SHP77 (cell line): ENCODE measurements around the gene AOAH.

Source experiments
- DNase-seq, 2 experiments: peaks; one replicate each; lab custom pipeline; 2025; lab: John Stamatoyannopoulos, UW

AOAH gene, protein sequence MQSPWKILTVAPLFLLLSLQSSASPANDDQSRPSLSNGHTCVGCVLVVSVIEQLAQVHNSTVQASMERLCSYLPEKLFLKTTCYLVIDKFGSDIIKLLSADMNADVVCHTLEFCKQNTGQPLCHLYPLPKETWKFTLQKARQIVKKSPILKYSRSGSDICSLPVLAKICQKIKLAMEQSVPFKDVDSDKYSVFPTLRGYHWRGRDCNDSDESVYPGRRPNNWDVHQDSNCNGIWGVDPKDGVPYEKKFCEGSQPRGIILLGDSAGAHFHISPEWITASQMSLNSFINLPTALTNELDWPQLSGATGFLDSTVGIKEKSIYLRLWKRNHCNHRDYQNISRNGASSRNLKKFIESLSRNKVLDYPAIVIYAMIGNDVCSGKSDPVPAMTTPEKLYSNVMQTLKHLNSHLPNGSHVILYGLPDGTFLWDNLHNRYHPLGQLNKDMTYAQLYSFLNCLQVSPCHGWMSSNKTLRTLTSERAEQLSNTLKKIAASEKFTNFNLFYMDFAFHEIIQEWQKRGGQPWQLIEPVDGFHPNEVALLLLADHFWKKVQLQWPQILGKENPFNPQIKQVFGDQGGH

DNA sequence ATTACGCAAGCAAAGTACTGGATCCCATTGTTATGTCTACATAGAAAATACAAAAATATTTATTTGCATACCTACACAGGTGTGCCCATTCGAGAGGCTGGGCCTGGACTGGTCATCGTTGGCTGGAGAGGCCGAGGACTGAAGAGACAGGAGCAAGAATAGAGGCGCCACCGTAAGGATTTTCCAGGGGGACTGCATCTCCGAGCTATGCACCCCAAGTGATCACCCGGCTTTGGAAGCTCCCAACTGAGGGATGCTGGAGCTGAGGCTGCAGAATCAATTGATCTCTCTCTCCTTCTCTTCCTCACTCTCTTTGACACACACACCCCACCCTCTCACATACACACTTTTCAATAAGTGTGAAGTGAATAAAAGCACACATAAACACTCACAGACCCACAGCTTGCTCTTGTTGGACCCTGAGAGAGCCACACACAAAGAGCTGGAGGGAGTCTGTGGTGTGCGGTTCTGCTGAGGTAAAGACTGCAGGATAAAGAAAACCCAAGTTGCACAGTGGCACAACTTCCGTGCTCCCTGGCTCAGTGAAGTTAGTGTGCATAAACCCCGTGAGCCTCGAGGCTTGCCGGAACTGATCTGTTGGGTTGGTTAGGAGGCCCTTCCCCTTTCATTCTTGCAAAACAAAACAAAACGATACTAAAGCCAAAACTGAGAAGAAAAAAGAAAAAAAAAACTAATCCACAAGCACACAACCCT lies at the start of gene AOAH:
AOAH (minus strand) TSS at position 544 of the 714 bp plus-strand sequence; CDS start at position 198, 346 bp downstream.
- no peak for DNase-seq

DNA sequence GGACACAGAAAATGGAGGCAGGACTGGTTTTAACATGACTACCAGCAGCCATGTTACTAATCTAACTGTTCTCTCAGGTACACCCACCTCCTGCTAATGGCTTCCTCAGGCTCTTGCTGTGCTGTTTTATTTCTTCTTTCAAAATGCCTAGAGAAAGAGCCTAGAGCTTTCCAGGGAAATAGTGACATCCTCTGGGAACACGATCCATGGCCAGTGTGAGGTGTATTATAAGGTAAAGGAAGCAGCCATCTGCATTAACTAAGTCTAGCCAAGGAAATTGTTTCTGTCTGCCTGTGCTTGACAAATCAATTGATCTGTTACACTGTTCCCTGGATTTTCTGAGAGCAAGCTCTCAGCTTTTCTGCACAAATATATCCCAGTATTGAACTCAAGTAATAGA lies 42.2 kb upstream of the AOAH start:
- DNase-seq, result no peak

DNA sequence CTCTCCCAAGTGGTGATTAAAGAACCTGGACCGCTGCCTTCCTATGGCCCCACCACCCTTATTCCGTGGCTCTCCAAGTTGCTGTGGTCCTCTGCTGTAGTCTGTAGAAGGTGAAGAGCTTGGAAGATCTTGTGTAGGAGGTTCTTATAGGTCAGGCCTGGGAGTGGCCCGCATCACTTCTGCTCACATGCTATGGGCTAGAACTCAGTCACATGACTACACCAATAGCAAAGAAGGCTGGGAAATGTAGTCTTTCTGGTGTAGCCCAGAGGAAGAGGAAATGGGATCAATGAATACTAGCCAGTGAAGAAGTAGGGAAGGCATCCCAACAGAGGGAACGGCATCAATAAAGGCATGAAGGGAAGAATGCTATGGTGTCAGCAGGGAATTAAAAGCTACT lies 41.3 kb upstream of the AOAH start:
- no peak for DNase-seq

DNA sequence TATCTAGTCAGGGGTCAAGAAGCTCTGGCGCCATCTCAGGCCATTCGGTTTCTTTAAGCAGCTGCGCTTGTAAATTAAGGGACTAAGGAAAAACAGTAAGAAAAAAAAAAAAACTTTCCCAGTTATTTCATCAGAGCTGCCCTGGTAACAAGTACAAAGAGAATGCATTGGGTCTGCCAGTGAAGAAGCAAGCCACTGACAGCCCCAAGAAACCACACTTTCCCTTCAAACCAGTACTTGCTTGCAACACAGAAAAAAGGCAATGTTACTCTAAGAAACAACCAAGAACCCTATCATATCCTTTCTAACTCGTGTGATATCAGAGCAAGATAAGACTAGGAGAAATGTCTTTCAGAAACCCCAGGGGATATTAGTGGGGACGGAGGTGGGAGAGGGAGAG lies 40.6 kb upstream of the AOAH start:
- DNase-seq, result no peak

DNA sequence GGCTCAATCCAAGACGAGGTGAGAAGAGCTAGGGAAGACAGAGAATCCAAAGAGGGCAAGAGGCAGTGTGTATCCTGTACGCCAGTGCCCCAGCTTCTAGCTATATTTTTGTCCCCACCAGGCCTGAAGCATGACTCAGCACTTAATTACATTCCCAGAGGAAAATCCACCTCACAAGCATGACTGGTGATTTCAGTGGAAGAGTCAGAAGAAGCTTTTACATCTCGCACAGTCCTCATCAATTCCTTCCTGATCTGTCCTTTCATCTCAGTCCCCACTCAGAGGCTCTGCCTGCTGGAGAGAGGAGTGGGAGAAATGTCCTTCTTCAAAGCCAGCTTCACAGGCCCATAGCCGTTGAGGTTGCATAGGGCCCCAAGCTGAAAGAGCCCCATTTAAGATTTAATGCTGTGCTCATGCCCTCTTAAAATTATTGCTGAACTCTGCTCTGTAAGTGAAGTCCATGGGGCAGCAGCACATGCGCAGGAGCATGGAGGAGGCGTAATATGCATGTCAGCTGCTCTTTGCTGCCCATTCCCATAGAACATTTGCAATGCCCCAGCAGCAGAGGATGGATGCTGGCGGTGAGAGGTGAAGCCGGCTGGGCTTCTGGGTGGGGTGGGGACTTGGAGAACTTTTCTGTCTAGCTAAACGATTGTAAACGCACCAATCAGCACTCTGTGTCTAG lies 39.0 kb upstream of the AOAH start:
- DNase-seq, result peak in 1 of 2 experiments; percentile 13

DNA sequence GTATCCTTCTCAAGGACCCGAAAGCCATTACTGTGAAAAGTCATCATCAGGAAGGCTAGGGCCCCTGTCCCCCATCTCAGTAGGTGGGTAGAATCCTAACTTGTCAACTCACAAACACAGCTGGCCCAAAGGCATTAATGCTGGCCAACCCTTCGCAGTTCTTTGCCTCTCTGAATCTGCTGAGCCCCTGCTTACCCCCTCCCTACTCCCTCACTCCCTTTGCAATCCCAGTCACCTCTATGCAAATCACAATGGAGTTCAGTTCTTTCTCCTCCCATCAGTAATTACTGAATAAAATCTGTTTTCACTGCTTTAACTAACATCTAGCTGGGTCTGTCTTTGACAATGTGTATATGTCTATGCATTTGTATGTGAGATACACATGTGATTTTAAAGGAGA lies 38.1 kb upstream of the AOAH start:
- DNase-seq, result no peak

DNA sequence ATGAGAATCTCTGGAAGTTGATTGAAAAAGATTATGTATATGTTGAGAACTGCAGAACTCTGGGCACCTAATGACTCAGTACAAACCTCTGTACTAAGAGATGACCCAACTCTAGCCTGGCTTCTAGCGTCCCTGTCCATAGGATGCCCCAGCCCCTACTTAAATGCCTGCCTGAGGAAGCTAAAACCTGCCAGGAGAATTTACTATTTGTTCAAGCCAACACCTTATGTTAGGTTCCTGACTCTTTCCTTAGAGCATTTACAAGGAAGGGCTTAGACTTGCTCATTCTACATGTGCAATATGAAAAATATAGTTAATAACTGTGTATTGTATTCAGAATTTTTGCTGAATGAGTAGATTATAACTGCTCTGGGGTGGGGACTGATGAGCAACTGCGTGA lies 37.5 kb upstream of the AOAH start:
- no peak for DNase-seq

DNA sequence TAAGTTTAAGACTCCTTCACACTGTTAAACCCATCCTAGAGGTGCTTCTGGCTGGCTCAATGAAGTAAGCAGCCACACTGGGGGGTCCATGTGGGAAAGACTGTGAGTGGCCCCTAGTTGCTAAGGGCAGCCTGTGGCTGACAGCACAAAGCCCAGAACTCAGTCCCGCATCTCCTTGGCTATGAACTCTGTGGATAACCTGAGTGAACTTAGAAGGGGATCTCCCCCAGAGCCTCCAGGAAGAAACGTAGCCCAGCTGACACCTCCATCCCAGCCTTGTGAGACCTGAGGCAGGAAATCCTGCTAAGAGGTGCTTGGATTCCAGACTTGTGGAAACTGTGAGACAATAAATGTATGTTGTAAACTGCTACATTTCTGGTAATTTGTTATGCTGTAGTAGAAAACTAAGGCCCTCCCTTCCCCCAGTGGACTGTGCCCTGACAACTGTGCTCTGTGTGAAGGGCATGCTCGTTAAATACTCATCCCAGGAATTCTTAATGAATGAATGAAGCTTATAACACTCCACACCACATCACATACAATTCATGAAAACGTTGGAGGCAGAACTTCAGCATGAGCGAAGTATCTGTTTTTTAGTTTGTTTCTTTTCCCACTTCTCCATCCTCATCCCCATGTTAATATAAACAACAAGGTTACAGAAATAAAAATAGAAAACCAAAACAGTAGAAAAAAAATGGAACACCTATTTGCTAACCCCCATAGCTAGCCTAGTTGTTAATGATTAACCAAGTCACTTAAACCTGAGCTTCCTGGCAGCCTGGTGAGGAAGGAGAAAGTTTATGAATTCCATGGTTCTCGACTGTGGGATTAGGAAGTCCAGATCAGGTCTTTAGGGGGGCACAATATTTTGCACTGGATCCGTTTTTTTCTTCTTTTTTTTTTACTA lies 36.8 kb upstream of the AOAH start:
- DNase-seq, result no peak

DNA sequence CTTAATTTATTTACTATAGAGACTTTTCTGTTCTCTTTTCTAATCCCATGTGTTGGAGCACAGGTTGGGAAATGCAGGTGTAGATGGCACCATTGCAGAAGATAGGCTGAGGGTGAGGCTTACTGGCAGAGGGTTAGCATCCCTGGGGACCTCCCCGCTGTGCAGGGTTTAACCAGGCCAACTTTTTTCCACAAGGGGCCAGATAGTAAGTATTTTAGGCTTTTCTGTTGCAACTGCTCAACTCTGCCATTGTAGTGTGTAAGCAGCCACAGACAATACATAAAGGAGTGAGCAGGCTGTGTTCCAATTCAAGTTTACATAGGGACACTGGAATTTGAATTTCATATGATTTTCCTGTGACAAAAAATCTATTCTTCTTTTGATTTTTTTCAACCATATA lies 34.6 kb upstream of the AOAH start:
- DNase-seq, result no peak

DNA sequence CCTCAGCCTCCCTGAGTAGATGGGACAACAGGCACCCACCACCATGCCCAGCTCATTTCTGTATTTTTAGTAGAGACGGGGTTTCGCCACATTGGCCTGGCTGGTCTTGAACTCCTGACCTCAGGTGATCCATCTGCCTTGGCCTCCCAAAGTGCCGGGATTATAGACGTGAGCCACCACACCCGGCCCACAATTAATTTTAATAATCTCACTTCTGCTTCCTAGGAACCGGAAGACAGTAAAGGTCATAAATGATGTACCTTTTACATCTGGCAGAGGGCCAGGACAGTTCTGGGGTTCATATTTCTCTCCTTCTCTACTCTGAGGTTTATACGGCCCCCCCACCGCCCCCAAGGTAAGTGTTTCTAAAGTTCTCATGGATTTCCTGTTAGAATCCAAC lies 31.2 kb upstream of the AOAH start:
- DNase-seq, result no peak

DNA sequence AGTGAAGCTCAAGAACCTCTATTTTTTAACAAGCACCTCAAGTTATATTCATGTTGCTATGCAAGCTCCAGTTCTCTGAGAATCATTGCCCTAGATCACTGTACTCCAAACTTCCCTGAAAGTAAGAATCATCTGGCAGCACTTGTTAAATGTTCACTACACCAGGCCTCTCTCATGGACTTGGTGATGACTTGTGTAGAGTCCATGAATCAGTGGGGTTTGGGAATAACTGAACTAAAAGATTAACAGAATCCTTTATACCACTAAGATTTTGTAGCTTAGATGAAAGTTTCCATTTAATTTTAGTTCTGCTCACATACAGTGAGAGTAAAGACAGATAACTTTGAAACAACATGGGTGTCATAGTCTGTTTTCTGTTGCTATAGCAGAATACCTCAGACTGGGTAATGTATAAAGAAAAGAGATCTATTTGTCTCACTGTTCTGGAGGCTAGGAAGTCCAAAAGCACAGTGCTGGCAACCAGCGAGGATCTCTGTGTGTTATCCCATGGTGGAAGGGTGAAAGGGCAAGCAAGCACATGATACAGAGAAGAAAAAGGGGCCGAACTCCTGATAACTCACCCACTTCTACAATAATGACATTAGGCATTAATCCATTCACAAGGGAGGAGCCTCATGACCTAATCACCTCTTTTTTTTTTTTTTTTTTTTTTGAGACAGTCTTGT lies 27.9 kb upstream of the AOAH start:
- DNase-seq, result no peak

DNA sequence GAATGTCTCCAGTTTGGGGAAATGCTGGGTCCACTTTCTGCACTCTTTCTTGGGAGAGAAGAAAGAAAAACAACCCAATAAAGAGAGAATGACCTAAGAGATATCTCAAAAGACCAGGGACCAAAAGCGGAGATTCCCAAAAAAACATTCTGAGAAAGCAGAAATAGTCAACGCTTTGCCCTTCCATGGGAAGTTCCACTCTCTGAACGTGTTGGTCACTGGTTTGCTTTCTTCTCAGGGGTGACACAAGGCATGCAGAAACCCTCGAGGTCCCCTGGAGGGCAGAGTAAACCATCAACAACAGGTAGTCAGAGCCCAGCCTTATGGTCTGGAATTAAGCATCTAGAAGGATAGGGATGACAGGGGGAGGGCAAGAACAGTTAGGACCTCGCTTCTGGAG lies 26.2 kb upstream of the AOAH start:
- DNase-seq, result no peak

DNA sequence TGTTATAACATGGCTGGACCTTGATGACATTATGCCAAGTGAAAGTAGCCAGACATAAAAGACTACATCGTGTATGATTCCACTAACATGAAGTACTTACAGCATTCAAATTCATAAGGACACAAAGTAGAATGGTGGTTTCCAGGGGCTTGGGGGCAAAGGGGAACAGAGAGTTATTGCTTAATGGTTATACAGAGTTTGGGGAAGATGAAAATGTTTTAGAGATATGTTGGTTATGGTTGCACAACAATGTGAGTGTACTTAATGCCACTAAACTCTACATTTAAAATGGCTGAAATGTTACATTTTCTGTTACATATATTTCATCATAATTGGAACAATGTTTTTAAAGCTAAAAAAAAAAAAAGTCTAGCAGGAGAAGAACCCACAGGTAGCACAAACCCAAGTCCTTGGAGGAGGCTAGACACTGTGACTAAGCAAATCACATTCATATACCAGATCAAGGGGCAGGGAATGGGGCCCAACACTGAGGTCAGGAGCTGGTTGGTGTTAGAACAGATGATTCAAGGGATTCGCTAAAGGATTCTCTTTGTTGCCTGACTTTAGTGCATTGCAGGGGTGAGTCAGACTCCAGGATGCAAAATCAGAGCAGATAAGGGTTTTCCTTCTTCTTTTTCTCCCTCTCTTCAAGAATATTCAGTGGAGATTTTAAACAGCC lies 25.1 kb upstream of the AOAH start:
- no peak for DNase-seq

DNA sequence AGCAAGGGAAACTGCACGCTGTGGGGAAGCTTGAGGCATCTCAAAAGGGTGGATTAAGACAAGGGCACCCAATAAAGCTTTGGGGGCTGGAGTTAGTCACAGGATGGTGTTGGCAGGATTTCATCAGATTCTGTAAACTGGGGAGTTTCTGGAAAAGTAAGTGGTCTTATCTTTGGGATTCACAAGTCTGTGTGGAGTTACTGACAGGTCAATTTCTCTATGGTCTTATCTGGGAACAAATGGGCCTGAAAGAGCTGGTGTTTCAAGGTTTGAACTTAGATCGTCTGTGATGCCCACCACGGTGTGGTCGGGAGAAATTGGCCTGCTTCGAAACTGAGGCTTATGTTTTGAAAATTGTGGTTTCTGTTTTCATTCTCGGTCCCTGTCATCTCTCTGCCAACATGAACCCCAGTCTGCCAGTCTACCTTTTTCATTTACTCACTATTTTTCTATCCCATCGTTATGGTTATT lies 23.8 kb upstream of the AOAH start:
- no peak for DNase-seq

DNA sequence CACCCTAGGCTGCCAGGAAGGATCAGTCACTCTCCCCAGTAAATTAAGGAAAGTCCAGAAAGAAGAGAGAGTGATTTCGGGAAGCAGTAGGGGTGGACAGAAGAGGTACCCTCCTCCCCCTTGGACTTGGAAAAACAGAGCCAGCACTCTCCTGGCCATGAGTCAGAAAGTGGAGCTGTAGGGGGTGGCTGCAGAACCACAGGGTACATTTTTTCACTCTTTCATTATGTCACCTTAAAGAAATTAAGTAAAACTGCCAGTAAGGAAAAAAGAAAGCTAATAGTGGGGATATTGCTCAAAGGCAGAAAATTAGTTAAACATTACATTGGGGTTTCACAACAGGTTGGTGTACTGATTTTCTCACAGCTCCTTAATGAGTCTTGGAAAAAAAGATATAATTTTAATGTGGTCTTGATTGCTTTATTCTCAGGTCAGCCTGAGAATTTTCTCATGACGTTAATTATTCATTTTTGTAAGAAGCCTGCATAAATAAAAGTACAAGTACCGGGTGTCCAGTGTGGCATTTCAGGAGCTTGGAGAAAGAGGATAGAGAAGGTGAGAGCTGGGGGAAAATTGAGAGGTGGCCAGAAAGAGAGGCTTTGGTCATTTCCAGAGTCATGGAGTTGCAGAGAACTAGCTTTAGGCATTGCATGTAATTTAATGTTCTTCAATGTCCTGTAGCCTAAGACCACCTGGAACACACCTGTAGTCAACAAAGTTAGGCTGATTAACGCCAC lies 23.2 kb upstream of the AOAH start:
- DNase-seq, result no peak

DNA sequence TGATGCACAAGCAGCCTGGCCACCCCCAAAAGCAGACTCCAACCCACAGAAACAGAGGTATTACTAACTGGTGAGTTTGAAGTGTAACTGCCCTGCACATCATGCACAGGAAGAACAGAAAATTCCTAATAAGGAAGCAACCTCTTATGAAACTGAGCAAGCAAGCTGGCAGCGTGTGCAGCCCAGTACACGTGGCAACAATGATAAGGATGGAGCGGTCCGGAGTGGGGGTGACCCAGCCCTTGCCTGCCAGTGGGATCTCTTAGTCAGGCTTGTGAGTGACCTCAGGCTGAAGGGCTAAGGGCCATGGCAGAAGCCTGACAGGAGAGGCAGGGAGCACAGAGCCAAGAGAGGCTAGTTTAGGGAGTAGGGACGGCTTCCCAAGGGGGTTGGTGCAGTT lies 22.1 kb upstream of the AOAH start:
- DNase-seq, result no peak

DNA sequence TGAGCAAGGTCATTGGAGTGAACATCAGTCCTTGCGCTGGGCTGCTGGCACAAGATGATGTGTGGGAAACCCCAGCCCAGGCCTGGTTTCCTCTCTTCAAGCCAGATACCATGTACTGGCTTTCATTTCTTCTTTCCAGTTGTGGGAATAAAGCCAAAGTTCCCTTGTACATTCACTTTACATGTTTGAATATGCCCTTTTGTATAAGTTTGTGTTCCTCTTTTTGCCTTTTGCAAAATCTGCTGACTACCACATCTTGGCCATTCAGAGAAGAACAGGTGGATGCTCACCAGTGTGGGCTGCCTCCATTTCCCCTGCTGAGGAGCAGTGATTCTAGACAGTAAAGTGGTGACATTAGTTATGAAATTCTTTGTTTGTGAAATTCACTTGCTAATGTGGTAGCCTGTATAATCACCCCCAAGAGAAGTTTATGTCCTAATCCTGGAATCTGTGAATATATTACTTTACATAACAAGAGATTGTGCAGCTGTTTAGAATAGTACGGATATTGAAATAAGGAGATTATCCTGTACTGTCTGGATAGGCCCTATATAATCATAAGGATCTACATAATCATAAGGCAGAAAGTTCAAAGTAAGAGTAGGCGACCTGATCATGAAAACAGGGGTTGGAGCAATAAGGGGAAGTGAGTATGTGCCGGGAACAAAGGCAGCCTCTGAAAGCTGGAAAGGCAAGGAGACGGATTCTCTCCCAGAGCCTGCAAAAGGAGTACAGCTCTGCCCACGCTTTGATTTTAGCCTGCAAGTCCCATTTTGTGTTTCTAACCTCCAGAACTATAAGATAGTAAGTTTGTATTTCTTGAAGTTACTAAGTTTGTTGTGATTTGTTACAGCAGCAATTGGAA lies 18.8 kb upstream of the AOAH start:
- no peak for DNase-seq

DNA sequence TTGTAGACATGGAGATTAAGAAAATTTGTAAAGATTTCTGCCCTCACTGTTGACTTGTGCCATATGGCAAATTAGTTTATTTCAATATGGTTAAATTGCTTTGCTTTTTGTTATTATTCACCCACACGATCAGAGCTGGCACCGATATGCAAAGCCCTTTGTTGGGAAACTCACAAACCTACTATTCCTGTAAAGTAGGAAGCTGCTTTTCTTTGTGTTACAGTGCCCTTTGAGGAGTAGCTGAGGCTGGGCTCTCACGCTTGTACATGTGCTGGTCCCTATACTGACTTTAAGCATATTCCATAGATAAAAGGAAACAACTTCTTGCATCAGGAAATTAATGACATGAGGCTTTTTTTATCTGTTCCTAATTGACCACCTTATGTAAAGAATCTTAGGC lies 17.6 kb upstream of the AOAH start:
- no peak for DNase-seq

DNA sequence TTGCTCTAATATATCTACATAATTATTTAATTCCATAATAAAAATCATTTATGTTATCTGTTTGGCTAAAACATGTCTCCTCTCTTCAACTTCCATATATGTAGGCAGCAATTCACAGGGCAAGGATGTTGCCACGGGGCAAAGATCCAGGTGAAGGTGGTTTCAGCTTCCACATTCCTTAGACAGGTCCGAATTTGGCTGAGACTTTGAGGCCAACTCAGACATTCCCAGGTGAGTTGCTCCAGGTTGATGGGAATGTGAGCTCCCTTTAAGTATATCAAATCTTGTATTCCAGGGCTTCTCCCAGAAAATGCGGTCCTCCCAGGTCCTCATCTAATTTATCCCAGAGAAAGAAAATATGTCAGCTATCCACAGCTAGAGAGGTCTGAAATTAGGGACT lies 15.1 kb upstream of the AOAH start:
- no peak for DNase-seq
